Keratinocyte (primary cell): ENCODE measurements around the gene SLC66A2. TPM values are rescaled to one million over a fixed set of nuclear protein-coding genes. Genes with fewer than 3 reads are reported as not detected.

Experiments
- DNase-seq: peaks from one replicate; pipeline ENCODE4 v3.0.0-alpha.2; 2011; ENCODE audit warnings: low read depth, missing footprints, low spot score
- FAIRE-seq: peaks from 2 replicates; lab custom pipeline; 2011; peaks lifted over from hg19 to GRCh38; lab: Jason Lieb, UNC
- H2AFZ ChIP-seq: 2 replicates; pipeline ENCODE4 v1.6.0; 2012; ENCODE audit warnings: low read length, control low read depth, inconsistent platforms; ENCODE audit not compliant: control insufficient read depth
- H3K27ac ChIP-seq: 2 replicates; pipeline ENCODE4 v1.5.1; 2011; ENCODE audit warnings: low read length; ENCODE audit not compliant: control insufficient read depth, insufficient read depth
- H3K27me3 ChIP-seq: 3 replicates; pipeline ENCODE4 v1.6.0; 2011; ENCODE audit warnings: low read length; ENCODE audit not compliant: control insufficient read depth, insufficient read depth; ENCODE audit errors: extremely low read depth
- H3K36me3 ChIP-seq, 2 experiments: 2 replicates in 1 of 2; 3 replicates in 1 of 2; pipeline ENCODE4 v1.5.1; 2011; ENCODE audit warnings: low read length in 2 of 2, mild to moderate bottlenecking in 1 of 2; ENCODE audit not compliant: control insufficient read depth in 2 of 2, insufficient read depth in 2 of 2; ENCODE audit errors: extremely low read depth in 1 of 2
- H3K4me1 ChIP-seq: 3 replicates; pipeline ENCODE4 v1.5.1; 2011; ENCODE audit warnings: low read length; ENCODE audit not compliant: control insufficient read depth, insufficient read depth; ENCODE audit errors: extremely low read depth
- H3K4me2 ChIP-seq: 3 replicates; pipeline ENCODE4 v1.6.0; 2011; ENCODE audit warnings: low read depth, low read length; ENCODE audit not compliant: control insufficient read depth, insufficient read depth; ENCODE audit errors: extremely low read depth
- H3K4me3 ChIP-seq, 3 experiments: fragments of 200-600 bp in 1 of 3; sonication (generic) in 1 of 3; 2 replicates in 2 of 3; 3 replicates in 1 of 3; pipeline ENCODE4 v1.5.1; 2011 to 2016; ENCODE audit warnings: low read length in 3 of 3, mild to moderate bottlenecking in 3 of 3, control low read depth in 2 of 3, inconsistent platforms in 1 of 3, low read depth in 1 of 3, mixed read lengths in 1 of 3, mixed run types in 1 of 3, moderate library complexity in 1 of 3; ENCODE audit not compliant: control insufficient read depth in 2 of 3, insufficient read depth in 2 of 3; ENCODE audit errors: extremely low read depth in 1 of 3
- H3K79me2 ChIP-seq: 2 replicates; pipeline ENCODE4 v1.6.0; 2012; ENCODE audit warnings: low read length; ENCODE audit not compliant: control insufficient read depth, insufficient read depth
- H3K9ac ChIP-seq: 3 replicates; pipeline ENCODE4 v1.6.0; 2011; ENCODE audit warnings: low read length; ENCODE audit not compliant: control insufficient read depth, insufficient read depth; ENCODE audit errors: extremely low read depth
- H3K9me1 ChIP-seq: 3 replicates; pipeline ENCODE4 v1.6.0; 2011; ENCODE audit warnings: low read length; ENCODE audit not compliant: control insufficient read depth, insufficient read depth; ENCODE audit errors: extremely low read depth
- H3K9me3 ChIP-seq: 2 replicates; pipeline ENCODE4 v1.5.1; 2012; ENCODE audit warnings: low read depth, low read length; ENCODE audit not compliant: control insufficient read depth
- H4K20me1 ChIP-seq: 3 replicates; pipeline ENCODE4 v1.6.0; 2011; ENCODE audit warnings: low read length; ENCODE audit not compliant: control insufficient read depth, insufficient read depth; ENCODE audit errors: extremely low read depth
- EZH2 ChIP-seq: IDR thresholded peaks from one replicate; pipeline ENCODE4 v1.6.1; 2012; ENCODE audit warnings: inconsistent platforms, mild to moderate bottlenecking, low read length, moderate library complexity
- dilution Hi-C: fragments of 300-500 bp; cut with MboI; formaldehyde crosslinking; loops from one replicate; pipeline ENCODE4 v1.7.0; 2020; ENCODE audit warnings: low sequenced_read_pairs; ENCODE audit not compliant: extremely low pct_ligation_motif_present
- polyA plus RNA-seq, 5 experiments: library from polyadenylated mRNA; depleted of rRNA in 3 of 5; stranded (reverse) in 3 of 5; stranded (forward) in 1 of 5; unstranded in 1 of 5; fragments of >200 nt; gene quantifications; 1 replicate in 1 of 5; 2 replicates in 3 of 5; 3 replicates in 1 of 5; pipeline versions ENCODE4 v1.2.1 to v1.2.3, GENCODE V29; 2011 to 2012; ENCODE audit warnings: missing spikeins in 2 of 5, low read depth in 1 of 5, low replicate concordance in 1 of 5
- TF ChIP-seq, protein P1 (sequence below), 3 experiments: IDR thresholded peaks in 1 of 3; conservative IDR thresholded peaks in 1 of 3; optimal IDR thresholded peaks in 1 of 3; 2 replicates in 2 of 3; 3 replicates in 1 of 3; pipeline versions ENCODE3 to v1.5.1; 2011; ENCODE audit warnings: low read length in 3 of 3, mild to moderate bottlenecking in 3 of 3, moderate library complexity in 2 of 3, control low read depth in 1 of 3, inconsistent platforms in 1 of 3; ENCODE audit not compliant: insufficient read depth in 2 of 3; ENCODE audit errors: extremely low read depth in 1 of 3

Gene SLC66A2
- polyA plus RNA-seq, 1 donor (not counting 4 experiments of a cell fraction or from before 2014, with no cell fraction given), result 16.3 TPM

DNA sequence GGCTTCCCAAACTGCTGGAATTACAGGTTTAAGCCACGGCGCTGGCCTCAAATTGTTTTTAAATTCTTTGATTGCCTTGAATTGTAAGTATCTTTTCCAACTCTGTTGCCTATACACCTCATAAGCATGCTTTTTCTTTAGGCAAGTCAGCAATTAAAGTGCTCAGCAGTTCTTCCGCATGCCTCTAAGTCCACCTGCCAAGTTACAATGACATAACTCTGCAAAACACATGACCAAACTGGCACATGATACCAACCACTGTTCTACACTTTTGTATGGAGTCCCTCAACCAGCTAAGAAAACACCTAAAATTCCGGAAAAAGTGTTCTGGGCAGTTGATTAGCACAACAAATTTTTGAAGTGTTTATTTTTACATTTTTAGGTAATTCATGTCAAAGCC lies 31.8 kb upstream of the SLC66A2 start:
- FAIRE-seq, result no peak
- Histone ChIP-seq H3K36me3 (peaks cover 2 to 9% of the 10 kb centered on the region in 2 experiments), H3K4me3 (no peak overlapping the region), H3K79me2 (peaks cover 100% of the 10 kb centered on the region), H3K9me3 (no peaks in the 10 kb centered on the region), H2AFZ (no peak overlapping the region), H3K9ac (no peak overlapping the region), H3K4me1 (peaks cover 13% of the 10 kb centered on the region), H3K27ac (no peak overlapping the region), H3K27me3 (no peaks in the 10 kb centered on the region), H4K20me1 (peaks cover 44% of the 10 kb centered on the region), H3K9me1 (peaks cover 3% of the 10 kb centered on the region), H3K4me2 (no peak overlapping the region)
- DNase-seq, result no peak
- dilution Hi-C loops, result no loop called here
- no peak for TF ChIP-seq EZH2
- TF ChIP-seq, protein P1, sequence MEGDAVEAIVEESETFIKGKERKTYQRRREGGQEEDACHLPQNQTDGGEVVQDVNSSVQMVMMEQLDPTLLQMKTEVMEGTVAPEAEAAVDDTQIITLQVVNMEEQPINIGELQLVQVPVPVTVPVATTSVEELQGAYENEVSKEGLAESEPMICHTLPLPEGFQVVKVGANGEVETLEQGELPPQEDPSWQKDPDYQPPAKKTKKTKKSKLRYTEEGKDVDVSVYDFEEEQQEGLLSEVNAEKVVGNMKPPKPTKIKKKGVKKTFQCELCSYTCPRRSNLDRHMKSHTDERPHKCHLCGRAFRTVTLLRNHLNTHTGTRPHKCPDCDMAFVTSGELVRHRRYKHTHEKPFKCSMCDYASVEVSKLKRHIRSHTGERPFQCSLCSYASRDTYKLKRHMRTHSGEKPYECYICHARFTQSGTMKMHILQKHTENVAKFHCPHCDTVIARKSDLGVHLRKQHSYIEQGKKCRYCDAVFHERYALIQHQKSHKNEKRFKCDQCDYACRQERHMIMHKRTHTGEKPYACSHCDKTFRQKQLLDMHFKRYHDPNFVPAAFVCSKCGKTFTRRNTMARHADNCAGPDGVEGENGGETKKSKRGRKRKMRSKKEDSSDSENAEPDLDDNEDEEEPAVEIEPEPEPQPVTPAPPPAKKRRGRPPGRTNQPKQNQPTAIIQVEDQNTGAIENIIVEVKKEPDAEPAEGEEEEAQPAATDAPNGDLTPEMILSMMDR (optimal IDR thresholded peaks at IDR 0.05 in 1 of 3, IDR thresholded peaks at IDR 0.05 in 1 of 3, conservative IDR thresholded peaks at IDR 0.05 in 1 of 3; ENCODE audit: extremely low read depth in 1 of 3, insufficient read depth in 2 of 3, low read length in 3 of 3), result no peak

DNA sequence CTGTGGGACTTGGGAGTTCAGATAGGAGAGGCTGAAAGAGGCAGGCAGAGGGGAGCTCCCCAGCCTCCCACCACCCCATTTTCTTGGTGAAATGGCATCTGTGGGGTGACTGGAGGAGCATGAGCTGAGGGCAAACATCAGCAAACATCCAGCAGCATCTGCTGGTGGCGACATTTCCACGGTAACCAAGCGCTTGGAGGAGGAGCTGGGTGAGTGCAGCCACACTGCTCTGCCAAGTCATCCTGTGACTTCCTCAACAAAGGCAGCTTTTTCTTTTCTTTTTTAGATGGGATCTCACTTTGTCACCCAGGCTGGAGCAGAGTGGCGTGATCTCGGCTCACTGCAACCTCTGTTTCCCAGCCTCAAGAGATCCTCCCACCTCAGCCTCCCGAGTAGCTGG lies 31.3 kb upstream of the SLC66A2 start:
- no peak overlapping the region for H3K4me2 ChIP-seq
- H3K4me1 ChIP-seq, result peaks cover 13% of the 10 kb centered on the region
- DNase-seq (no peak), FAIRE-seq (no peak)
- no peak overlapping the region for H2AFZ ChIP-seq
- H3K9ac ChIP-seq, result no peak overlapping the region
- TF ChIP-seq, protein P1 (optimal IDR thresholded peaks at IDR 0.05 in 1 of 3, IDR thresholded peaks at IDR 0.05 in 1 of 3, conservative IDR thresholded peaks at IDR 0.05 in 1 of 3; ENCODE audit: extremely low read depth in 1 of 3, insufficient read depth in 2 of 3, low read length in 3 of 3), result no peak
- no peak for TF ChIP-seq EZH2
- dilution Hi-C loops, result no loop called here
- H3K79me2 ChIP-seq, result peaks cover 100% of the 10 kb centered on the region
- H4K20me1 ChIP-seq, result peaks cover 44% of the 10 kb centered on the region
- H3K27me3 ChIP-seq, result no peaks in the 10 kb centered on the region
- no peak overlapping the region for H3K4me3 ChIP-seq
- peaks cover 3% of the 10 kb centered on the region for H3K9me1 ChIP-seq
- H3K27ac ChIP-seq, result no peak overlapping the region
- no peaks in the 10 kb centered on the region for H3K9me3 ChIP-seq
- peaks cover 2 to 13% of the 10 kb centered on the region in 2 experiments for H3K36me3 ChIP-seq
